Coronary artery (tissue), 2 donors: Measurements from ENCODE around the gene ALPP.
"Not testable (repeated sequence)": the region's sequence is repeated elsewhere in the genome, so short reads cannot be mapped to it uniquely, and the experiment has no call there.

ENCODE experiments used
- DNase-seq: peaks from one replicate; pipeline ENCODE4 v3.0.0-alpha.2; 2017; ENCODE audit warnings: low spot score
- H3K27ac ChIP-seq, 2 donors: fragments of 200-600 bp; sonication (generic); one replicate each; pipeline ENCODE4 v1.5.1; 2016 to 2019
- H3K4me3 ChIP-seq: fragments of 200-600 bp; sonication (generic); 2 replicates; pipeline ENCODE4 v1.5.1; 2016; ENCODE audit warnings: mild to moderate bottlenecking, moderate library complexity
- CTCF ChIP-seq: fragments of 200-600 bp; sonication (generic); IDR thresholded peaks from one replicate; pipeline ENCODE4 v1.5.1; 2019; ENCODE audit warnings: antibody characterized with exemption

ALPP gene

DNA sequence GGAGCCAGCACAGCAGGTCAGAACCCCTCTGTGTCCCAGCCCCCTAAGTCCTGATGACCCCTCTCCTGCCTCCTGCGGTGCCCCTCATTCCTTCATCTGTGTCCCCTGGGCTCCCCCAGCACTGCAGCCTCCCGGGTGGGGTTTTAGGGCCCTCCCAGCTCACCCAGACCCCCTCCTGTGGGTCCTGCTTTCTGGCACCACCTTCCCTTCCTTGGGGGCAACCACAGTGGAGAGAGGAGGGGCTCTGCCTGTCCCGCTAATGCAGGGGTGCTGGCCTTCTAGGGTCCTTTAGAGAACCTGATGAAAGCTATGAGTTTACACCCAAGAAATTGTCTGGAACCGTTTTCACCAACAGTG lies 42.7 kb upstream of the ALPP start:
- no peak for TF ChIP-seq CTCF
- DNase-seq: no peak
- no peak overlapping the region for H3K27ac ChIP-seq
- H3K4me3 ChIP-seq: no peak overlapping the region

DNA sequence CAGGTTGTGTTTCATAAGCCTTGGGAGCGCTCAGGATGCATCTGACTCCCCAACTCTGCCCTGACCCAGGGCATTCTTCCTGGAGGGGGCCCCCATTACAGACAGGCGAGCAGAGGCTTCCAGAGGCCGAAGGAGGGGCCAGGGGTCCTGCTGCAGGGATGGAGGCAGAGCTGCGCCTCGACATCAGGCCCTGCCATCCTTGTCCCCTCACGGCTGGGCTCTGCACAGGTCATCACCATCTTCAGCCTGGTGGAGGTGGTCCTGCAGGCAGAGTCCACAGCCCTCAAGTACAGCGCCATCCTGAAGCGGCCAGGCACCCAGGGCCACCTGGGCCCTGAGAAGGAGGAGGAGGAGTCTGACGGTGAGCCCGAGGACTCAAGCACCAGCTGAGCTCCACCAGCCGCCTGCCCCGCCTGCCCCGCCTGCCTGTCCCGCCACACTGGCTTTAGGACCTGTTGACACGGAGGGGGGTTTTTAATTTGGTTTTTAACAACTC lies 42.3 kb upstream of the ALPP start:
- H3K27ac ChIP-seq: no peak overlapping the region
- no peak overlapping the region for H3K4me3 ChIP-seq
- no peak for TF ChIP-seq CTCF
- no peak for DNase-seq

GRCh38 chr2:232336981-232337720 lies 41.4 kb upstream of the ALPP start:
- DNase-seq: no peak
- no peak overlapping the region for H3K4me3 ChIP-seq
- no peak overlapping the region for H3K27ac ChIP-seq
- TF ChIP-seq CTCF: no peak

DNA sequence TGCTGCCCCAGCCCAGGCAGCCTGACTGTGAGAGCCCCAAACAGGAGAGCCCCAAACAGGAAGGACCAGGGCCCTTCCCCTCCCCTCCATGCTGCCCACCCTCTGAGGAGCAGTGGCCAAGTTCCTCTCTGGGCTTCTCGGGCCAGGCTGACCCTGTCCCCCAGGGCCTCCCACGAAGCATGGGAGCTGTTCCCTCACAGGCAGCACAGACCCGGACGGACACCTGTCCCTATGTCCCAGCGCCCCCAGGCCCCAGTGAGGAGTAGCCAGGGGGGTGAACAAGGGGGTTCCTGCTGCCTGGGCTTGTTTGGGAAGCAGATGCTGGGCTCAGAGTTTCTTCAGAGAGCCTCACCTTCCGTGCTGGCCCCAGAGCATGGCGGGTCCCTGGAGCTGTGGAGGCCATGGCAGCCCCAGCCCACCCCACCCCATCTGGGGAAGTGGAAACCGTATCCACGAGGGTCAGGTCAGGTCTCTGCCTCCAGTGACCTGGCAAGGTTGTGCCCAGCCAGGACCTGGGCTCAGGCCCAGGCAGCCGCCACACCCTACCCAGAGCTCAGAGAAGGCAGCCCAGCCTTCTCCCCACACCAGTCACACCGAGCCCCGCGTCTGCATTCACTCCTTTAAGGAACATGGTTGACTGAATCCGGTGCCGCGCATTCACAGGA lies 40.3 kb upstream of the ALPP start:
- DNase-seq, H3K27ac ChIP-seq, H3K4me3 ChIP-seq: not testable (repeated sequence)

GRCh38 chr2:232338759-232339106 lies 39.8 kb upstream of the ALPP start:
- Histone ChIP-seq H3K4me3 (no peak overlapping the region), H3K27ac (no peak overlapping the region)
- DNase-seq: no peak
- TF ChIP-seq CTCF: no peak

GRCh38 chr2:232339121-232340081 lies 39.1 kb upstream of the ALPP start:
- DNase-seq: no peak
- Histone ChIP-seq H3K4me3 (no peak overlapping the region), H3K27ac (no peak overlapping the region)
- TF ChIP-seq CTCF: no peak
